Fibroblast of the aortic adventitia (primary cell): ENCODE measurements around the gene LIMS1. TPM values are rescaled to one million over a fixed set of nuclear protein-coding genes. Genes with fewer than 3 reads are reported as not detected.
A peak's percentile ranks its signal among the peaks of the same experiment; 100 is the strongest.

Source experiments
- DNase-seq: peaks from one replicate; pipeline ENCODE4 v3.0.0-alpha.2; 2010; ENCODE audit warnings: low read depth
- H3K4me3 ChIP-seq: 2 replicates; pipeline ENCODE4 v1.5.1; 2011; ENCODE audit warnings: low read depth, mild to moderate bottlenecking, control low read depth, low read length, moderate library complexity
- total RNA-seq: library from RNA; depleted of rRNA; stranded (reverse); fragments of >200 nt; gene quantifications from 2 replicates; pipeline ENCODE4 v1.2.3, GENCODE V29; 2012; ENCODE audit warnings: low replicate concordance
- TF ChIP-seq, protein P1 (sequence below): IDR thresholded peaks from 2 replicates; pipeline ENCODE4 v1.5.1; 2011; ENCODE audit warnings: mild to moderate bottlenecking, low read length, control low read depth, inconsistent platforms; ENCODE audit not compliant: insufficient read depth

Gene LIMS1
- total RNA-seq, 1 donor: 91.2 TPM

DNA sequence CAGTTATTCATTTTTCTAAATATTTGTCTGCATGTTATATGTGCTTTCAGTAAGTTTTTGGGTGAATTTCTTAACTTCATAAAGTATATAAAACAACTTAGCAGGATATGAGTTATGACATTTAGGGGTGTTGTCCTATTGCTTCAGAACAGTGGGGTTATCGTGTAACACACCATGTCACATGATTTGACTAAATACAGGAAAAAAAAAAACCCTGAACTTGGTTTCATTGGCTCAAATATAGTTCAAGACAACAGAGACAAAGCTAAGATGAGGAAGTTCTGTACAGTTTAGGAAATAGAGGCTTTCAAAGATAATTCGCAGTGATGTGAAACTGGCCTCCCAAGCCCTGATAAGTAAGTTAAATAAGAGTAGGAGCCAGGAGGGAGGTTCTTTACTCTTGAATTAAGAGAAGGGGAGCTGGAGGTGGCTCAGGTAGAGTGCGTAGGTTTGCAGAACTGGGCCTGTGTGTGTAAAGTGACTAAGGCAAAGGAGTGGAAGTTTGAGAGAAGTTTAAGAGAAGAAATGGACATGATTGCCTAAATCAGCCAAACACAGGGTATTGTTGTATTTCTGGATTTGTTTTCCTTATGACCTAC, 53.9 kb downstream of the LIMS1 start:
- TF ChIP-seq, protein P1, sequence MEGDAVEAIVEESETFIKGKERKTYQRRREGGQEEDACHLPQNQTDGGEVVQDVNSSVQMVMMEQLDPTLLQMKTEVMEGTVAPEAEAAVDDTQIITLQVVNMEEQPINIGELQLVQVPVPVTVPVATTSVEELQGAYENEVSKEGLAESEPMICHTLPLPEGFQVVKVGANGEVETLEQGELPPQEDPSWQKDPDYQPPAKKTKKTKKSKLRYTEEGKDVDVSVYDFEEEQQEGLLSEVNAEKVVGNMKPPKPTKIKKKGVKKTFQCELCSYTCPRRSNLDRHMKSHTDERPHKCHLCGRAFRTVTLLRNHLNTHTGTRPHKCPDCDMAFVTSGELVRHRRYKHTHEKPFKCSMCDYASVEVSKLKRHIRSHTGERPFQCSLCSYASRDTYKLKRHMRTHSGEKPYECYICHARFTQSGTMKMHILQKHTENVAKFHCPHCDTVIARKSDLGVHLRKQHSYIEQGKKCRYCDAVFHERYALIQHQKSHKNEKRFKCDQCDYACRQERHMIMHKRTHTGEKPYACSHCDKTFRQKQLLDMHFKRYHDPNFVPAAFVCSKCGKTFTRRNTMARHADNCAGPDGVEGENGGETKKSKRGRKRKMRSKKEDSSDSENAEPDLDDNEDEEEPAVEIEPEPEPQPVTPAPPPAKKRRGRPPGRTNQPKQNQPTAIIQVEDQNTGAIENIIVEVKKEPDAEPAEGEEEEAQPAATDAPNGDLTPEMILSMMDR: no peak
- no peak overlapping the region for H3K4me3 ChIP-seq
- peak; percentile 55 for DNase-seq

DNA sequence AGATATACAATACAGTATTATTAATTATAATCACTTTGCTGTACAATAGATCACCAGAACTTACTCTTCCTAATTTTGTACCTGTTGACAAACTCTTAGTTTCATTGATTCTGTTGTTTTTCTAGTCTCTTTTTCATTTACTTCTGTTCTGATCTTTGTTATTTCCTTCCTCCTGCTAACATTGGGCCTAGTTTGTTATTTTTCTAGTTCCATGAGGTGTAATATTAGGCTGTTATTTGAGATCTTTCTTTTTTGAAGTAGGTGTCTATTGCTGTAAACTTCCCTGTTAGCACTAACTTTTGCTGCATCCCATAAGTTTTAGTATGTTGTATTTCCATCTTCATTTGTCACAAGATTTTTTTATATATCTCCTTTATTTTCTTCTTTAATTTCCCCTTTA, 55.1 kb downstream of the LIMS1 start:
- DNase-seq: no peak
- H3K4me3 ChIP-seq: no peak overlapping the region
- TF ChIP-seq, protein P1: no peak

DNA sequence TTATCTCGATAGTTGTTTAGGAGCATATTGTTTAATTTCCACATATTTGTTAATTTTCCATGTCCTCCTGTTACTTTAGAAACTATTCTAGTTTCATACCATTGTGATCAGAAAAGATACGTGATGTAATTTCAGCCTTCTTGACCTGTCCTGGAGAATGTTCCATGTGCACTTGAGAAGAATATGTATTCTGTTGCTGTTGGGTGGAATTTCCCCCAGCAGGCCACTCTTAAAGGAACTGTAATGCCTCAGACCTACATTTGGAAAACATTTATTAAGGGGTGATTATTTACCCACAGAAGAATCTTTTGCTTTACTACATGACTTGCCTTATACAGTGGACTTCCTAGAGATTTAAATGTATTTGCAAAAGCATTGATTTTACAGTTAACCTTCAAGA, 55.5 kb downstream of the LIMS1 start:
- TF ChIP-seq, protein P1: no peak
- H3K4me3 ChIP-seq: no peak overlapping the region
- DNase-seq: no peak

DNA sequence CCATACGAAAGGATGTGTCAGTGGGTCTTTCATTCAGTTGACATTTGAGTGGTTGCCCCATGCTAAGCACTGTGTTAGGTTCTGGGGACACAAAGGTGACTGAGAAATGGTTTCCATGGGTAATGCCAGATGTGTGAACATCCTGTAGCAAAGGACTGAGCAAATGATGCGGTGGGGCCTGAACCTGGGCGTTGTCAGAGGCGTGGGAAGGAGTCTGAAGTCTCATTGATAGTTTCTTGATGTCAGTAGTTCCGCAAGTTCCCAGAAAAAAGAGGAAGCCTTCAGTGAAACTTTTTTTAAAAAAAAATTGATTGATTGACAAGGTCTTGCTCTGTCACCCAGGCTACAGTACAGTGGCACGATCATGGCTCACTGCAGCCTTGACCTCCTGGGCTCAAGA, 56.9 kb downstream of the LIMS1 start:
- H3K4me3 ChIP-seq: no peak overlapping the region
- no peak for DNase-seq
- TF ChIP-seq, protein P1: no peak

DNA sequence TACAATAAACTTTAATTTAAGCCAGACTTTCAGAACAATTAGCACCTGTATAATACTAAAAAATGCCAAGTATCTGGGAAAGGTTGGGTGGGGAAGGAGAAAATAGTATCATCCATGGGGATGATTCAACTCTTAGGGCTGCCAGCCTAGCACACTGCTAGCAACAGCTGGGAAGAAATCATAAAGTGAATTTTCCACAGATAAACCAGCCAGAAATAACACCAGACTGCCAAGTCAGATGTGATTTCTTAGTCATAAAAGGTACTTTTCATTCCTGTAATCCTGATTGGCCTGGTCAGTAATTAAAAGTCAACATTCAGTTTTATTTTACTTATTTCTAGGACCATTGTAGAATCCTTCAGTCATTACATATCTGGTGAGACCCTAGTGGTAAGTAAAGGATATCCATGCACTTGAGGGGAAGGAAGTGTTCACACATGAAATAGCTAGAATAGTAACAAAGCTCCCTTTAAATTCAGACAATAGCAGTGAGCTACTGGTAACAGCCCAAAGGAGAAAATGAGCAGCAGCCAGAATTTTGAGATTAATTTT, 59.4 kb downstream of the LIMS1 start:
- DNase-seq: peak; percentile 94
- no peak overlapping the region for H3K4me3 ChIP-seq
- TF ChIP-seq, protein P1: peak; percentile 14

DNA sequence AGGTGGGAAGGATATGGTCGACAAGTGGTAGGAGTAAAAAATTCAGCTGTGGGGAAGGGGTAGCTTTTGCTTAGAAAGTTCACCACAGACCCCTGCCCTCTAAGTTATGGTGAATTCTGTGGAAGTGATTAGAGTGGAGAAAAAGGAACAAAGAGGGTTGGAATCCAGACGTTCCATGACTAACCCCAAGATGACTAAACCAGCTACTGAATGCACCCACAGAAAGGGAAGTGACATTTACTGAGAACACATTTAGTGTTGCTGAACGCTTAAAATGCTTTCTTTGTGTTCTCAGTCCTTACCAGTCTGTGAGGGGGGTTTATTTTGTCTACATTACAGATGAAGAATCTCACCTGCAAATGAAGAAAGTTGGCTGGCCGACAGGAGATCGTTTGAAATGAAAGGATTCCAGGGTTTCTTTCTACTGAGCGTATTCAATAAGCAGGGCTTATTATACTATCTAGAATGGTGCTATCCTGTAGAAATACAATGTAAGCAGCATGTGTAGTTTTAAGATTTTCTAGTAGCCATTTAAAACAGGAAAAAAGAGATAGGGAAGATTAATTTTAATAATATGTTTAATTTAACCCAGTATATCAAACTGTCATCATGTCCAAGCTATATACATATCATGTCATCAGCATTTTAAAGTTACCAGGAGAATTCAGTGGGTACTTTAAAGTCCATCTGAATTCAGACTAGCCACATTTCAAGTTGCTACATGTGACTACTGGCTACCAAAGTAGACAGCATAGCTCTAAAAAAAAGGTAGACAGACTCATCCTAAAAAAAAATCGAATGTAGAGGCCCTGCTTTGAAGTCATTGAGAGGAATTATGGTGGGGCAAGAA, 60.1 kb downstream of the LIMS1 start:
- DNase-seq: peak; percentile 88
- TF ChIP-seq, protein P1: no peak
- H3K4me3 ChIP-seq: no peak overlapping the region
